ENCODE data around the gene ABCC6.

GRCh38 chr16:16113076-16113475 lies 110.2 kb downstream of the ABCC6 start:
- TF ChIP-seq CTCF (IDR thresholded peaks at IDR 0.05; ENCODE audit: borderline replicate concordance, extremely low read depth, low read length, poor library complexity, severe bottlenecking) (no peak), EZH2 (IDR thresholded peaks at IDR 0.05; ENCODE audit: borderline replicate concordance, low read depth, low read length, severe bottlenecking) (no peak)
